ENCODE data around the gene RNASET2. TPM values are rescaled to one million over a fixed set of nuclear protein-coding genes. Genes with fewer than 3 reads are reported as not detected.

The RNASET2 gene
- total and polyA plus RNA-seq, 2 of the 13 experiments (the other 11 are each of a cell fraction or from before 2014, with no cell fraction given) = 44.6 to 597 TPM

DNA sequence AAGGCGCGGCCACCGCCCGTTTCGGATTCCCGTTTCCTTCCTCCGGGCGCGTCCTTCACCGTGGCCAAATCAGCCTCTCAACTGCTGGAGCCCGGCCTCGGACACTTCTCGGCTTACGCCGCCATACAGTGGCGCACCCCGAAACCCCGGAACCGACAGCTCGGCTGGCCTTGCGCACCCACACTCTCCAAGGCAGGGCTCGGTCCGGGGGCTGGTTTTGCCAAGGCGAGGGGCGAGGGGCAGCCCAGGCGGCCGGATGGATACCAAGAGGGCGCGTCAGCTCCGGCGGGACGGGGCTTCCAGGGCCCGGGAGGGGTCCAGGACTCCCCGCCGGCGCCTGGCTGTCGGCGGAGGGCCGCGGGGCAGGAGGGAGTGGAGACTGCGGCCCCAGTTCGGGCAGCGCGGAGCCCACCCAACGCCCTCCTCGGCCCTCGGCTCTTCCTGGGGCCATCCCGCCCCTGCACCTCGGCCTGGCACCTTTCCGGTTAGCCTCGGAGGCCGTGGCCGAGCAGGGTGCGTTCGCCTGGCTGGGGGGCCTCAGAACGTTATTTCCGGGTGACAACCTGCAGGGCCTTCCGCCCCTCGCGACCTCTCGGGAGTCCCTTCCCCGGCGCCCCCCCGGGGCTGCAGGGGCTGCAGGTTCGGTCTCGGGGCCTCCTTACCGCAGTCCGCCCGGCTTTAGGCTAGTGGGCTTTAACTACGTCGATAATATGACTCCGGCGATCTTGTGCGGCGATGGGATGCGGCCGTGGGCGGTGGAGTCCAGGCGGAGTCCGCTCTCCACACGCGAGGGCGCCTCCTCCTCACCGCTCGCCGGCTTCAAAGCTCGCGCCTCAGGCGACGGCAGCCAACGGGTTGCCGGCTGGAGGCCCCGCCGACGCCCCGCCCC lies 42.1 kb upstream of the RNASET2 start (continued):
- no peak for TF ChIP-seq ZNF720 (CRISPR knock-in tag; IDR thresholded peaks at IDR 0.05)
- no peak for TF ChIP-seq SIX1 (CRISPR knock-in tag; IDR thresholded peaks at IDR 0.05; ENCODE audit: borderline replicate concordance)
- TF ChIP-seq SSRP1 (CRISPR knock-in tag; IDR thresholded peaks at IDR 0.05) = no peak
- TF ChIP-seq SOX6 (IDR thresholded peaks at IDR 0.05) = no peak
- peak; percentile 44; the same call in 1 of the 2 replicates for TF ChIP-seq SOX6 (CRISPR knock-in tag; IDR thresholded peaks at IDR 0.05)
- 0 out of 2 replicates have a peak, but pooled peaks have one; percentile 78 for TF ChIP-seq ZFP90 (CRISPR knock-in tag; IDR thresholded peaks at IDR 0.05; ENCODE audit: borderline replicate concordance)
- no peak for TF ChIP-seq ZBTB37 (CRISPR knock-in tag; IDR thresholded peaks at IDR 0.05)
- TF ChIP-seq, protein P1, sequence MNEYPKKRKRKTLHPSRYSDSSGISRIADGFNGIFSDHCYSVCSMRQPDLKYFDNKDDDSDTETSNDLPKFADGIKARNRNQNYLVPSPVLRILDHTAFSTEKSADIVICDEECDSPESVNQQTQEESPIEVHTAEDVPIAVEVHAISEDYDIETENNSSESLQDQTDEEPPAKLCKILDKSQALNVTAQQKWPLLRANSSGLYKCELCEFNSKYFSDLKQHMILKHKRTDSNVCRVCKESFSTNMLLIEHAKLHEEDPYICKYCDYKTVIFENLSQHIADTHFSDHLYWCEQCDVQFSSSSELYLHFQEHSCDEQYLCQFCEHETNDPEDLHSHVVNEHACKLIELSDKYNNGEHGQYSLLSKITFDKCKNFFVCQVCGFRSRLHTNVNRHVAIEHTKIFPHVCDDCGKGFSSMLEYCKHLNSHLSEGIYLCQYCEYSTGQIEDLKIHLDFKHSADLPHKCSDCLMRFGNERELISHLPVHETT (CRISPR knock-in tag; conservative IDR thresholded peaks at IDR 0.05) = no peak
- no peak for TF ChIP-seq YEATS2 (CRISPR knock-in tag; IDR thresholded peaks at IDR 0.05; ENCODE audit: borderline replicate concordance)
- no peak for TF ChIP-seq SKI (IDR thresholded peaks at IDR 0.05; ENCODE audit: partially characterized antibody)
- TF ChIP-seq ZNF205 (CRISPR knock-in tag; IDR thresholded peaks at IDR 0.05) = no peak
- TF ChIP-seq HIVEP1 (CRISPR knock-in tag; IDR thresholded peaks at IDR 0.05) = peak; percentile 57; the same call in 1 of the 2 replicates
- TF ChIP-seq ZEB1 (IDR thresholded peaks at IDR 0.05; ENCODE audit: insufficient replicate concordance, low read depth) = no peak
- peak; percentile 24; the same call in 1 of the 2 replicates for TF ChIP-seq FOXC1 (CRISPR knock-in tag; IDR thresholded peaks at IDR 0.05; ENCODE audit: borderline replicate concordance)
- TF ChIP-seq CREB3 (CRISPR knock-in tag; IDR thresholded peaks at IDR 0.05) = no peak
- no peak for TF ChIP-seq SRSF1 (optimal IDR thresholded peaks at IDR 0.05; ENCODE audit: low read depth, low read length)
- no peak for TF ChIP-seq ZNF674 (CRISPR knock-in tag; IDR thresholded peaks at IDR 0.05; ENCODE audit: low read depth)
- no peak for TF ChIP-seq NAIF1 (CRISPR knock-in tag; IDR thresholded peaks at IDR 0.05; ENCODE audit: borderline replicate concordance)
- no peak for TF ChIP-seq DNMT1 (CRISPR knock-in tag; IDR thresholded peaks at IDR 0.05)
- no peak for TF ChIP-seq CCAR2 (optimal IDR thresholded peaks at IDR 0.05; ENCODE audit: low read depth, low read length)
- peak; percentile 27; the same call in 1 of the 2 replicates for TF ChIP-seq TAF1 (CRISPR knock-in tag; IDR thresholded peaks at IDR 0.05)
- TF ChIP-seq HMG20A (CRISPR knock-in tag; IDR thresholded peaks at IDR 0.05; ENCODE audit: borderline replicate concordance) = no peak
- TF ChIP-seq JUNB (CRISPR knock-in tag; IDR thresholded peaks at IDR 0.05; ENCODE audit: borderline replicate concordance) = no peak
- peak; percentile 86; the same call in 1 of the 2 replicates for TF ChIP-seq NR0B2 (CRISPR knock-in tag; IDR thresholded peaks at IDR 0.05)
- TF ChIP-seq TERF1 (CRISPR knock-in tag; IDR thresholded peaks at IDR 0.05) = 0 out of 2 replicates have a peak, but pooled peaks have one; percentile 66

All from HepG2 (cell line).